ENCODE results near the gene COL6A3. TPM values are rescaled to one million over a fixed set of nuclear protein-coding genes. Genes with fewer than 3 reads are reported as not detected.

The COL6A3 gene
- total and polyA plus RNA-seq, 2 donors (not counting 1 experiment from before 2014, with no cell fraction given): 0.01 to 0.10 TPM

DNA sequence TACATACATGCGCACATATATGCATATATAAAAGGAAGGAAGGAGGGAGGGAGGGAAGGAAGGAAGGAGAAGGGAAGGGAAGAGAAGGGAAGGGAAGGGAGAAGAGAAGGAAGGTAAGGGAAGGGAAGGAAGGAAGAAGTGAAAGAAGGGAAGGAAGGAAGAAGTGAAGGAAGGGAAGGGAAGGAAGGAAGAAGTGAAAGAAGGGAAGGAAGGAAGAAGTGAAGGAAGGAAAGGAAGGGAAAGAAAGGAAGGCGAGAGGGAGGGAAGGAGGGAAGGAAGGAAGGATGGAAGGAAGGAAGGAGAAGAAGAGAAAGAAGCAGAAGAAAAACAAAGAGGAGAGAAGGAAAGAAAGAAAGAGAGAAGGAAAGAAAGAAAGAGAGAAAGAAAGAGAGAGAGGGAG is 16.9 kb downstream of the COL6A3 start:
- Histone ChIP-seq H3K4me1 (ENCODE audit: control insufficient read depth in 2 of 2, insufficient read depth in 2 of 2, low read length in 2 of 2) (no peaks in the 10 kb centered on the region), H4K20me1 (ENCODE audit: control insufficient read depth, insufficient read depth, low read length, poor library complexity, severe bottlenecking) (no peaks in the 10 kb centered on the region), H3K79me2 (ENCODE audit: control insufficient read depth, insufficient read depth, low read length) (no peaks in the 10 kb centered on the region), H3K27ac (ENCODE audit: low read length in 2 of 2) (no peak overlapping the region), H3K4me3 (ENCODE audit: control extremely low read depth in 1 of 5, extremely low read depth in 1 of 5, insufficient read depth in 1 of 5, low read depth in 2 of 5, low read length in 4 of 5) (no peak overlapping the region), H3K9ac (ENCODE audit: low read length) (no peak overlapping the region), H3K27me3 (replicated peaks in 1 of 4; ENCODE audit: control extremely low read depth in 1 of 4, control insufficient read depth in 3 of 4, insufficient read depth in 4 of 4, low read length in 3 of 4) (peaks cover 0 to 8% (median 0%) of the 10 kb centered on the region in 4 experiments), H2AFZ (ENCODE audit: insufficient read depth, low read depth, low read length, poor library complexity, severe bottlenecking) (no peak overlapping the region), H3K9me3 (ENCODE audit: control extremely low read depth in 1 of 3, control insufficient read depth in 2 of 3, insufficient read depth in 1 of 3, low read length in 2 of 3) (no peaks in the 10 kb centered on the region), H3K4me2 (replicated peaks; ENCODE audit: low read depth, low read length, poor library complexity, severe bottlenecking) (no peak overlapping the region), H3K36me3 (replicated peaks in 1 of 2; ENCODE audit: control extremely low read depth in 1 of 2, control insufficient read depth in 1 of 2, extremely low read depth in 1 of 2, insufficient read depth in 2 of 2, low read length in 1 of 2) (no peaks in the 10 kb centered on the region)
- CTCF ChIA-PET: no interaction called here
- no peak for DNase-seq
- TF ChIP-seq, protein P1, sequence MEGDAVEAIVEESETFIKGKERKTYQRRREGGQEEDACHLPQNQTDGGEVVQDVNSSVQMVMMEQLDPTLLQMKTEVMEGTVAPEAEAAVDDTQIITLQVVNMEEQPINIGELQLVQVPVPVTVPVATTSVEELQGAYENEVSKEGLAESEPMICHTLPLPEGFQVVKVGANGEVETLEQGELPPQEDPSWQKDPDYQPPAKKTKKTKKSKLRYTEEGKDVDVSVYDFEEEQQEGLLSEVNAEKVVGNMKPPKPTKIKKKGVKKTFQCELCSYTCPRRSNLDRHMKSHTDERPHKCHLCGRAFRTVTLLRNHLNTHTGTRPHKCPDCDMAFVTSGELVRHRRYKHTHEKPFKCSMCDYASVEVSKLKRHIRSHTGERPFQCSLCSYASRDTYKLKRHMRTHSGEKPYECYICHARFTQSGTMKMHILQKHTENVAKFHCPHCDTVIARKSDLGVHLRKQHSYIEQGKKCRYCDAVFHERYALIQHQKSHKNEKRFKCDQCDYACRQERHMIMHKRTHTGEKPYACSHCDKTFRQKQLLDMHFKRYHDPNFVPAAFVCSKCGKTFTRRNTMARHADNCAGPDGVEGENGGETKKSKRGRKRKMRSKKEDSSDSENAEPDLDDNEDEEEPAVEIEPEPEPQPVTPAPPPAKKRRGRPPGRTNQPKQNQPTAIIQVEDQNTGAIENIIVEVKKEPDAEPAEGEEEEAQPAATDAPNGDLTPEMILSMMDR (IDR thresholded peaks at IDR 0.05): no peak
- TF ChIP-seq EZH2 (IDR thresholded peaks at IDR 0.05; ENCODE audit: borderline replicate concordance, insufficient read depth, low read depth, low read length, poor library complexity, severe bottlenecking): no peak
- intact Hi-C loops (cut with micrococcal nuclease): no loop called here
- Mint-ChIP-seq H3K9me3 (ENCODE audit: insufficient read depth) (no peaks in the 10 kb centered on the region), H3K27me3 (peaks cover 30% of the 10 kb centered on the region), H3K4me1 (no peaks in the 10 kb centered on the region), H3K4me3 (no peak overlapping the region), H3K27ac (no peak overlapping the region)
- WGBS (ENCODE audit: insufficient coverage): 82% methylated on average over 1 of the region's 2 CpGs
- no peak for ATAC-seq (ENCODE audit: low read depth)
- POLR2A ChIA-PET: no interaction called here

DNA sequence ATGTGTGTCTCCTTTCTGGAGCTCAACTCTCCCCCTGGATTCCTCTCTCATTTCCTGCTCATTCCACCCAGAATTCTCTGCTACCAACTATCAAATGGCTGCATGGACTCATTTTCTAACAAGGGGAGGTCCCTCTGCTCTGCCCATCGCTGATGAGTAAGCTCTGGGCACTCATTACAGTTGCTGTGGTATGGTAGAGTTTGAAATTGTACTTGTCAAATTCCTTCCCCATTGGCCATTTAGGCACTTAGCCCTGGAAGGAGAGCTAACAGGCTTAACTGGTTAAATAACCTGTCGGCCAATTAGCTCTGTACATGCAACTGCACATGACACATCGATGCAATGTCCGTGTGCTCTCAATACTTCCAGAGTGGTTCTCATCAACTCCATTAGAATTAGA is 20.4 kb downstream of the COL6A3 start:
- Histone ChIP-seq H3K27ac (ENCODE audit: low read length in 2 of 2) (no peak overlapping the region), H2AFZ (ENCODE audit: insufficient read depth, low read depth, low read length, poor library complexity, severe bottlenecking) (no peak overlapping the region), H3K9ac (ENCODE audit: low read length) (no peak overlapping the region), H3K4me3 (ENCODE audit: control extremely low read depth in 1 of 5, extremely low read depth in 1 of 5, insufficient read depth in 1 of 5, low read depth in 2 of 5, low read length in 4 of 5) (no peak overlapping the region), H3K4me1 (ENCODE audit: control insufficient read depth in 2 of 2, insufficient read depth in 2 of 2, low read length in 2 of 2) (no peaks in the 10 kb centered on the region), H3K9me3 (ENCODE audit: control extremely low read depth in 1 of 3, control insufficient read depth in 2 of 3, insufficient read depth in 1 of 3, low read length in 2 of 3) (no peaks in the 10 kb centered on the region), H3K4me2 (replicated peaks; ENCODE audit: low read depth, low read length, poor library complexity, severe bottlenecking) (no peak overlapping the region), H3K79me2 (ENCODE audit: control insufficient read depth, insufficient read depth, low read length) (no peaks in the 10 kb centered on the region), H3K36me3 (replicated peaks in 1 of 2; ENCODE audit: control extremely low read depth in 1 of 2, control insufficient read depth in 1 of 2, extremely low read depth in 1 of 2, insufficient read depth in 2 of 2, low read length in 1 of 2) (no peaks in the 10 kb centered on the region), H4K20me1 (ENCODE audit: control insufficient read depth, insufficient read depth, low read length, poor library complexity, severe bottlenecking) (no peaks in the 10 kb centered on the region), H3K27me3 (replicated peaks in 1 of 4; ENCODE audit: control extremely low read depth in 1 of 4, control insufficient read depth in 3 of 4, insufficient read depth in 4 of 4, low read length in 3 of 4) (peaks cover 0 to 3% (median 0%) of the 10 kb centered on the region in 4 experiments)
- ChIA-PET POLR2A (no interaction called here), CTCF (no interaction called here)
- 100% methylated on average over 2 of the region's 4 CpGs for WGBS (ENCODE audit: insufficient coverage)
- no peak overlapping the region for H3K27ac Mint-ChIP-seq
- ATAC-seq (ENCODE audit: low read depth): no peak
- peaks cover 27% of the 10 kb centered on the region for H3K27me3 Mint-ChIP-seq
- H3K4me3 Mint-ChIP-seq: no peak overlapping the region
- H3K4me1 Mint-ChIP-seq: no peaks in the 10 kb centered on the region
- intact Hi-C loops (cut with micrococcal nuclease): no loop called here
- no peak for DNase-seq
- no peaks in the 10 kb centered on the region for H3K9me3 Mint-ChIP-seq (ENCODE audit: insufficient read depth)
- TF ChIP-seq EZH2 (IDR thresholded peaks at IDR 0.05; ENCODE audit: borderline replicate concordance, insufficient read depth, low read depth, low read length, poor library complexity, severe bottlenecking): no peak
- TF ChIP-seq, protein P1 (IDR thresholded peaks at IDR 0.05): no peak
